ENCODE measurements around the gene CCBE1.

The CCBE1 gene

DNA sequence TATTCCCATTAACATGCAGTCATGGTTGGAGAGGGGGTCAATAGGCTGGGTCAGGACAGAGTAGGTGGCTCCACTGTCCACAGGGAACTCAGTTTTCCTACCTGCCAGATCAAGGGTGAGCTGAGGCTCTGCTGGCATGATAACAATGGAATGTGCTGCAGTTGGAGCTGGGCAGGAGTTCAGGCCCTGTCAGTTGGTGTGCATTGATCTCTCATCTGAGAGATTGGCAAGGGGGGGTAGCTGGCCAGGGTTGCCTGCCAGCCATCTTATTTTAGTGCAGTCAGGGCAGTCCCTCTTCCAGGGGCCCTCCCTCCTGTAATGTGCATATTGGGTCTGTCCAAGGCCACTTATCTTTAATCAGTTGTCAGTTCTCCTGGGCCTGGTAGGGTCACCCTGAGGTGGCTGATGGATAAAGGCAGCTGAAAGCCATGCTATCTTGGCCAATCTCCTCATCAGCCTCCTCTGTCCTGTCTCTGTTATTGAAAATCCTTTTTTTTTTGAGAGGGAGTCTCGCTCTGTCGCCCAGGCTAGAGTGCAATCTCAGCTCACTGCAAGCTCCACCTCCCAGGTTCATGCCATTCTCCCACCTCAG, 38.1 kb upstream of the CCBE1 start:
- Histone ChIP-seq H3K4me3 (ENCODE audit: low read depth, low read length) (no peak overlapping the region), H3K79me1 (ENCODE audit: low read length) (peaks cover 2% of the 10 kb centered on the region), H2BK5ac (ENCODE audit: low read depth, low read length, poor library complexity) (no peak overlapping the region), H2AFZ (ENCODE audit: insufficient read depth, low read length, poor library complexity) (no peak overlapping the region), H3K4ac (ENCODE audit: low read depth, low read length) (no peak overlapping the region), H3K27ac (ENCODE audit: low read depth, low read length) (no peak overlapping the region), H3K4me2 (ENCODE audit: low read length) (no peak overlapping the region), H4K12ac (ENCODE audit: low read depth, low read length) (no peak overlapping the region), H3K4me1 (ENCODE audit: control insufficient read depth in 1 of 2, insufficient read depth in 2 of 2, low read length in 2 of 2) (peaks cover 11% of the 10 kb centered on the region in 2 experiments), H2AK5ac (ENCODE audit: low read length) (no peak overlapping the region), H3K18ac (ENCODE audit: low read length) (no peak overlapping the region), H4K8ac (ENCODE audit: low read depth, low read length) (no peak overlapping the region), H3K79me2 (ENCODE audit: control insufficient read depth, insufficient read depth, low read length, poor library complexity) (no peaks in the 10 kb centered on the region), H3K14ac (ENCODE audit: low read length) (no peak overlapping the region), H3K36me3 (ENCODE audit: control insufficient read depth in 1 of 2, insufficient read depth in 2 of 2, low read length in 2 of 2) (no peaks in the 10 kb centered on the region), H3K9me3 (ENCODE audit: insufficient read depth, low read depth, low read length) (no peaks in the 10 kb centered on the region), H3K27me3 (ENCODE audit: insufficient read depth, low read length) (no peaks in the 10 kb centered on the region), H2BK12ac (ENCODE audit: low read length) (no peak overlapping the region), H2BK120ac (ENCODE audit: insufficient read depth, low read length, poor library complexity) (no peak overlapping the region), H3K9ac (ENCODE audit: low read length) (no peak overlapping the region), H4K91ac (ENCODE audit: low read depth, low read length) (no peak overlapping the region), H3K23ac (ENCODE audit: low read length) (no peak overlapping the region)
- no CpG with 5 or more reads among the region's 2 CpGs for WGBS (ENCODE audit: extremely low coverage, insufficient coverage, insufficient read length)
- DNase-seq: no peak

DNA sequence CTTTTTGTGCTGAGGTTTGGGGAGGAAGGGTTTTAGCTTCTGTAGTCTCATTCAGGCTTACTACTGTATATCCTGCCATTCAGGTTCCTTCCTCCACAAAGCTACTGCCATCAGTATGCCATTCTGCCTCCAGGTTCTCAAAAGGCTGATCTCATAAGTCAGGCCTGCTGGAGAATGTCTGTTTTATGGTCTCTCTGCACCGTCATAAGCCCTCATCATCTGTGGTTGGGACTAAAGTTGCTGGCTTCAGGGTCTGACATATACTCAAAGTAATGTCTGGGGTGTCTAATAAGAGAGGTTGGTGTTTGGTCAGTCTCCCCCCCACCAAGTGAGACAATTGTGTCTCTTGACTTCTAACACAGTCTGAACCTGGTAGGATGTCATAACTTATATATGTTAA, 36.2 kb upstream of the CCBE1 start:
- Histone ChIP-seq H3K27ac (ENCODE audit: low read depth, low read length) (no peak overlapping the region), H3K36me3 (ENCODE audit: control insufficient read depth in 1 of 2, insufficient read depth in 2 of 2, low read length in 2 of 2) (no peaks in the 10 kb centered on the region), H2AK5ac (ENCODE audit: low read length) (no peak overlapping the region), H3K9me3 (ENCODE audit: insufficient read depth, low read depth, low read length) (no peaks in the 10 kb centered on the region), H3K14ac (ENCODE audit: low read length) (no peak overlapping the region), H3K4me2 (ENCODE audit: low read length) (no peak overlapping the region), H3K18ac (ENCODE audit: low read length) (no peak overlapping the region), H3K23ac (ENCODE audit: low read length) (no peak overlapping the region), H4K12ac (ENCODE audit: low read depth, low read length) (no peak overlapping the region), H3K79me2 (ENCODE audit: control insufficient read depth, insufficient read depth, low read length, poor library complexity) (no peaks in the 10 kb centered on the region), H3K4me3 (ENCODE audit: low read depth, low read length) (no peak overlapping the region), H2BK12ac (ENCODE audit: low read length) (no peak overlapping the region), H3K4me1 (ENCODE audit: control insufficient read depth in 1 of 2, insufficient read depth in 2 of 2, low read length in 2 of 2) (peaks cover 11 to 14% of the 10 kb centered on the region in 2 experiments), H3K9ac (ENCODE audit: low read length) (no peak overlapping the region), H3K4ac (ENCODE audit: low read depth, low read length) (no peak overlapping the region), H2AFZ (ENCODE audit: insufficient read depth, low read length, poor library complexity) (no peak overlapping the region), H2BK5ac (ENCODE audit: low read depth, low read length, poor library complexity) (no peak overlapping the region), H4K8ac (ENCODE audit: low read depth, low read length) (no peak overlapping the region), H4K91ac (ENCODE audit: low read depth, low read length) (no peak overlapping the region), H2BK120ac (ENCODE audit: insufficient read depth, low read length, poor library complexity) (no peak overlapping the region), H3K79me1 (ENCODE audit: low read length) (peaks cover 2% of the 10 kb centered on the region), H3K27me3 (ENCODE audit: insufficient read depth, low read length) (no peaks in the 10 kb centered on the region)
- DNase-seq: peak; percentile 51 to 73
- WGBS (ENCODE audit: extremely low coverage, insufficient coverage, insufficient read length): no CpG with 5 or more reads among the region's 1 CpG

DNA sequence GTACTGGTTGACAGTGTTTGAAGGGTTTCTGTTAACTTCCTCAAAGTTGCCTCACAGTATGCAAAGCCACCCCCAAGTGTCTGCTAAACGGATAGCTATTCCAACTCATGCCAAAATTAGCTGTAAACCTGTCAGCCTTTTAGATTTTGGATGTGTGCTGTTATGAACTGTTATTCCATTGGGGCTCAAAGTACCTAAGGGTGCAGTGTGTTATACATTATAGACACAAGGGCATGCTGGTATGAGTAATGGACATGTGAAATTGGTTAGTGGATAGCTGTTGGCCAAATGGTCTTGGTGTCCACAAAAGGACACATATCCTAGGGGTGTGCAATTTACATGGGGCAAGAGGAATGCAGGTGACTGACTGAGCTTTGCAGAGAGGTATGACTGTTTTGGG, 33.7 kb upstream of the CCBE1 start:
- Histone ChIP-seq H4K12ac (ENCODE audit: low read depth, low read length) (no peak overlapping the region), H3K23ac (ENCODE audit: low read length) (no peak overlapping the region), H3K14ac (ENCODE audit: low read length) (no peak overlapping the region), H4K91ac (ENCODE audit: low read depth, low read length) (no peak overlapping the region), H2AK5ac (ENCODE audit: low read length) (no peak overlapping the region), H4K8ac (ENCODE audit: low read depth, low read length) (no peak overlapping the region), H3K27me3 (ENCODE audit: insufficient read depth, low read length) (no peaks in the 10 kb centered on the region), H3K18ac (ENCODE audit: low read length) (no peak overlapping the region), H3K4me3 (ENCODE audit: low read depth, low read length) (no peak overlapping the region), H3K4ac (ENCODE audit: low read depth, low read length) (no peak overlapping the region), H3K27ac (ENCODE audit: low read depth, low read length) (no peak overlapping the region), H2BK5ac (ENCODE audit: low read depth, low read length, poor library complexity) (no peak overlapping the region), H2AFZ (ENCODE audit: insufficient read depth, low read length, poor library complexity) (no peak overlapping the region), H3K4me2 (ENCODE audit: low read length) (no peak overlapping the region), H3K79me2 (ENCODE audit: control insufficient read depth, insufficient read depth, low read length, poor library complexity) (no peaks in the 10 kb centered on the region), H2BK12ac (ENCODE audit: low read length) (no peak overlapping the region), H3K36me3 (ENCODE audit: control insufficient read depth in 1 of 2, insufficient read depth in 2 of 2, low read length in 2 of 2) (no peaks in the 10 kb centered on the region), H3K4me1 (ENCODE audit: control insufficient read depth in 1 of 2, insufficient read depth in 2 of 2, low read length in 2 of 2) (peaks cover 8 to 14% of the 10 kb centered on the region in 2 experiments), H2BK120ac (ENCODE audit: insufficient read depth, low read length, poor library complexity) (no peak overlapping the region), H3K9ac (ENCODE audit: low read length) (no peak overlapping the region), H3K9me3 (ENCODE audit: insufficient read depth, low read depth, low read length) (no peaks in the 10 kb centered on the region), H3K79me1 (ENCODE audit: low read length) (no peaks in the 10 kb centered on the region)
- no peak for DNase-seq
- WGBS (ENCODE audit: extremely low coverage, insufficient coverage, insufficient read length): no CpG with 5 or more reads among the region's 1 CpG

DNA sequence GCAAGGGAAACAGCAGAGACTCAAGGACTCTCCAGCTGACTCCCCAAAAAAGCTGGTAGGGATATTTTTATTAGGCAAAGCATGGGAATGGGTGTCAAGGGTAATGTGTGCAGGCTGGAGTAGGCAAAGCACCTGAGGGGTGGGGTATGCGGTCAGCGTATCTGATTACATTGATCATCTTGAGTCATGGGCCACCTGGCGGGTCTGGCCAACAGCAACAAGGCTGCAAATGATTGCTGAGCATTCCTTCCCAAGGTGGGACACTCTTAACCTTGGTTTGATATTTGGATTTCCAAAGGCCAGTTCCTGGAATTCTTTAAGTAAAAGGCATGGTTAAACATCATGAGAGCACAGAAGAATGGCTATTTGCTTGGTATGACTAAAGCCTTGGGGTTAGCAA, 32.6 kb upstream of the CCBE1 start:
- no peak overlapping the region for H3K9ac ChIP-seq (ENCODE audit: low read length)
- no CpG with 5 or more reads among the region's 3 CpGs for WGBS (ENCODE audit: extremely low coverage, insufficient coverage, insufficient read length)
- no peak overlapping the region for H3K4me3 ChIP-seq (ENCODE audit: low read depth, low read length)
- H3K4ac ChIP-seq (ENCODE audit: low read depth, low read length): no peak overlapping the region
- no peak overlapping the region for H4K91ac ChIP-seq (ENCODE audit: low read depth, low read length)
- H3K79me1 ChIP-seq (ENCODE audit: low read length): no peaks in the 10 kb centered on the region
- H3K79me2 ChIP-seq (ENCODE audit: control insufficient read depth, insufficient read depth, low read length, poor library complexity): no peaks in the 10 kb centered on the region
- DNase-seq: peak; percentile 60 to 75
- H2BK12ac ChIP-seq (ENCODE audit: low read length): no peak overlapping the region
- no peak overlapping the region for H2AFZ ChIP-seq (ENCODE audit: insufficient read depth, low read length, poor library complexity)
- no peak overlapping the region for H3K18ac ChIP-seq (ENCODE audit: low read length)
- no peak overlapping the region for H3K4me2 ChIP-seq (ENCODE audit: low read length)
- no peak overlapping the region for H2BK120ac ChIP-seq (ENCODE audit: insufficient read depth, low read length, poor library complexity)
- no peak overlapping the region for H2BK5ac ChIP-seq (ENCODE audit: low read depth, low read length, poor library complexity)
- no peaks in the 10 kb centered on the region for H3K36me3 ChIP-seq (ENCODE audit: control insufficient read depth in 1 of 2, insufficient read depth in 2 of 2, low read length in 2 of 2)
- no peak overlapping the region for H3K27ac ChIP-seq (ENCODE audit: low read depth, low read length)
- no peak overlapping the region for H3K14ac ChIP-seq (ENCODE audit: low read length)
- H3K23ac ChIP-seq (ENCODE audit: low read length): no peak overlapping the region
- H4K12ac ChIP-seq (ENCODE audit: low read depth, low read length): no peak overlapping the region
- no peak overlapping the region for H4K8ac ChIP-seq (ENCODE audit: low read depth, low read length)
- H2AK5ac ChIP-seq (ENCODE audit: low read length): no peak overlapping the region
- no peaks in the 10 kb centered on the region for H3K9me3 ChIP-seq (ENCODE audit: insufficient read depth, low read depth, low read length)
- peaks cover 3 to 9% of the 10 kb centered on the region in 2 experiments for H3K4me1 ChIP-seq (ENCODE audit: control insufficient read depth in 1 of 2, insufficient read depth in 2 of 2, low read length in 2 of 2)
- H3K27me3 ChIP-seq (ENCODE audit: insufficient read depth, low read length): no peaks in the 10 kb centered on the region
